Stimulated activated CD4-positive, alpha-beta T cell treated with anti-CD3 and anti-CD28 coated beads, TNF-alpha, amount 100 ng/mL, for 4 hours (primary cell): Measurements from ENCODE around the gene ATP23.

ENCODE experiments used
- DNase-seq, 3 experiments: peaks; one replicate each; pipeline ENCODE4 v3.0.0-alpha.2; 2020; ENCODE audit warnings: low read depth in 3 of 3

ATP23 gene

GRCh38 chr12:57983146-57983857, 41.9 kb downstream of the ATP23 start:
- no peak for DNase-seq

GRCh38 chr12:57983858-57984505, 42.6 kb downstream of the ATP23 start:
- DNase-seq, result no peak

- DNase-seq, result no peak
Measured at GRCh38 chr12:57984629-57985151, 43.3 kb downstream of the ATP23 start.

DNA sequence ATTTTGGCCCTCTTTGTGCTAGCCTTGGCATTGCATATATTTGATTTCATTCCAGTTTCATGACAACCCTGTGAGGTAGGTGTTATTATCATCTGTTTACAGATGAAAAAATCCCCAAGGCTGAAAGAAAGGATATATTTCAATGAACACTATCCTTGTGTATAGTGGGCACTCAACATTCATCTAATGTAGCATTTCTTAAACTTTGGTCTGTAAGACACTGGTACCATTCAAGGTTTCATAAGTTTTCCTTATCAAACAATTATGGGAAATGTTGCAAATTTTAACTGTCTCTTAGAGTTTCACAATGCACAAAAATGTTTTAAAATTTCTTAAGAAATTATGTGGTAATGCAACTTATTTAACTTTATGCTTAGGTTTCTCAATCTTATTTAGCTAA, 44.3 kb downstream of the ATP23 start:
- no peak for DNase-seq

DNA sequence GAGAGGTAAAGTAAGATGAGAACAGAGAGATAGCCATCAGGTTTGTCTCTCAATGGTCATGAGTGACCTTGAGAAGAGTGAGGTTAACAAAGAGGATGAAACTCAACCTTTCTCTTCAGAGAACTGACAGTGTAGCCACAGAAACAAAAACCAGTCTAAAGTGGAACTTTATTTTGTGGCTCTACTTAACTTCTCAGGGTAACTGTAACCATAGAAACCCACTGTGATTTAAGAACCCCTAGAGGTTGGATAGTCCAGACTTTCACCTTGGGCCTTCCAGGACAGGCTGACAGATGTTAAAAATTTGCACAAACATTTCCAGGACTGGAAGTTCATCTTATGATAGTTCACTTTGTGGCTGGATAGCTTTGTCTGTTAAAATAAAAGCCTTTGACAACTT, 48.5 kb downstream of the ATP23 start:
- DNase-seq, result no peak

- no peak for DNase-seq
Measured at GRCh38 chr12:57990241-57990883, 49.0 kb downstream of the ATP23 start.

GRCh38 chr12:57992001-57992400, 50.6 kb downstream of the ATP23 start:
- DNase-seq, result no peak

- DNase-seq, result no peak
Measured at GRCh38 chr12:57993030-57993429, 51.7 kb downstream of the ATP23 start.

DNA sequence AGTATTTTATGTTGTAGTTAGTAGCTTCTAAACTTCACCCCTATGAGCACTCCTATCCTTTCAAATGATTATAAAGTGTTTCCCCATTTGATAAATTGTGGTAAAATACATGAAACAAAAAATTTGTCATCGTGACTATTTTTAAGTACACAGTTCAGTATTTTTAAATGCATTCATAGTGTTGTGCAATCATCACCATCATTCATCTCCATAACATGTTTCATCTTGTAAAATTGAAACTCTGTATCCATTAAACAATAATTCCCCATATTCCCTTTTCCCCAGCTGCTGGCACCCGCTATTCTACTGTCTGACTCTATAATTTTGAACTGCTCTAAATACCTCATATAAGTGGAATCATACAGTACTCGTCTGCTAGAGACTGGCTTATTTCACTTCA, 52.5 kb downstream of the ATP23 start:
- DNase-seq, result no peak

DNA sequence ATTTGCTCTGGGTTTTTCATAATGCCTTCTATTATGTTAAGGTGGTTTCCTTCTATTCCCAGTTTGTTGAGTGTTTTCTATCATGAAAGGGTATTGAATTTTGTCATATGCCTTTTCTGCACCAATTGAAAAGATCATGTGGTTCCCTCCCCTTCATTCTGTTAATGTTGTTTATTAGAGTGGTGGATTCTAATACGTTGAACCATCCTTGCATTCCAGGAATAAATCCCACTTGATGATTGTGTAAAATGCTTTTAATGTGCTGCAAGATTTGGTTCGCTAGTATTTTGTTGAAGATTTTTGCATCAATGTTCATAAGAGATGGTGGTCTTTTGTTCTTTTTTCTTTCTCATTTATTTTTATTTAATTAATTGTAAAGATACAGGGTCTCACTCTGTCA, 55.2 kb downstream of the ATP23 start:
- DNase-seq, result no peak

- DNase-seq, result no peak
Measured at GRCh38 chr12:57998251-57998650, 56.9 kb downstream of the ATP23 start.

DNA sequence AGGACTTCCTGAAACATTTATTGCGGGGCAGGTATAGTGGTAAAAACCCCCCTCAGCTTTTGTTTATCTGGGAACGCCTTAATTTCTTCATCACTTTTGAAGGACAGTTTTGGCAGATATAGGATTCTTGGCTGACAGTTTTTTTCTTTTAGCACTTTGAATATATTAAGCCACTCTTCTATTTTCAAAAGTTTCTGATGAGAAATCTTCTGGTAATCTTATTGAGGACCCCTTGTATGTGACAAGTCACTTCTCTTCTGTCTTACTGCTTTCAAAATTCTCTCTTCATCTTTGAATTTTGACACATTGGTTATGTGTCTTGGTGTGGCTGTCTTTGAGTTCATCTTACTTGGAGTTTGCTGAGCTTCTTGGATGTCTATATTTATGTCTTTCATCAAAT, 59.1 kb downstream of the ATP23 start:
- no peak for DNase-seq

GRCh38 chr12:58007875-58008274, 66.5 kb downstream of the ATP23 start:
- no peak for DNase-seq

- DNase-seq, result no peak
Measured at GRCh38 chr12:58008634-58009033, 67.3 kb downstream of the ATP23 start.
